IgD-negative memory B cell (primary cell): Measurements from ENCODE around the gene BARHL2. TPM values are rescaled to one million over a fixed set of nuclear protein-coding genes. Genes with fewer than 3 reads are reported as not detected.

Source experiments
- H3K27ac Mint-ChIP-seq, 3 donors: one replicate each; pipeline ENCODE4 v1.8.0; 2020 to 2022; ENCODE audit warnings: mild to moderate bottlenecking in 3 of 3, mixed read lengths in 3 of 3, moderate library complexity in 1 of 3
- H3K27me3 Mint-ChIP-seq: one replicate; pipeline ENCODE4 v1.8.0; 2021; ENCODE audit warnings: mixed read lengths
- H3K36me3 Mint-ChIP-seq: one replicate; pipeline ENCODE4 v1.8.0; 2020; ENCODE audit warnings: mild to moderate bottlenecking, mixed read lengths
- H3K4me1 Mint-ChIP-seq, 3 donors: one replicate each; pipeline ENCODE4 v1.8.0; 2020 to 2022; ENCODE audit warnings: mixed read lengths in 3 of 3, mild to moderate bottlenecking in 1 of 3
- H3K4me3 Mint-ChIP-seq, 4 donors: one replicate each; pipeline ENCODE4 v1.8.0; 2020 to 2022; ENCODE audit warnings: mild to moderate bottlenecking in 4 of 4, mixed read lengths in 4 of 4, moderate library complexity in 3 of 4
- H3K9me3 Mint-ChIP-seq, 3 donors: one replicate each; pipeline ENCODE4 v1.8.0; 2020 to 2021; ENCODE audit warnings: mixed read lengths in 3 of 3, mild to moderate bottlenecking in 1 of 3
- polyA plus RNA-seq: library from polyadenylated mRNA; unstranded; fragments of 300-500 nt; fragmentation: Illumina TruSeq; gene quantifications from one replicate; pipeline ENCODE4 v1.2.3, GENCODE V29; 2021

The BARHL2 gene
- polyA plus RNA-seq, 1 donor from 2014 or later: not detected

DNA sequence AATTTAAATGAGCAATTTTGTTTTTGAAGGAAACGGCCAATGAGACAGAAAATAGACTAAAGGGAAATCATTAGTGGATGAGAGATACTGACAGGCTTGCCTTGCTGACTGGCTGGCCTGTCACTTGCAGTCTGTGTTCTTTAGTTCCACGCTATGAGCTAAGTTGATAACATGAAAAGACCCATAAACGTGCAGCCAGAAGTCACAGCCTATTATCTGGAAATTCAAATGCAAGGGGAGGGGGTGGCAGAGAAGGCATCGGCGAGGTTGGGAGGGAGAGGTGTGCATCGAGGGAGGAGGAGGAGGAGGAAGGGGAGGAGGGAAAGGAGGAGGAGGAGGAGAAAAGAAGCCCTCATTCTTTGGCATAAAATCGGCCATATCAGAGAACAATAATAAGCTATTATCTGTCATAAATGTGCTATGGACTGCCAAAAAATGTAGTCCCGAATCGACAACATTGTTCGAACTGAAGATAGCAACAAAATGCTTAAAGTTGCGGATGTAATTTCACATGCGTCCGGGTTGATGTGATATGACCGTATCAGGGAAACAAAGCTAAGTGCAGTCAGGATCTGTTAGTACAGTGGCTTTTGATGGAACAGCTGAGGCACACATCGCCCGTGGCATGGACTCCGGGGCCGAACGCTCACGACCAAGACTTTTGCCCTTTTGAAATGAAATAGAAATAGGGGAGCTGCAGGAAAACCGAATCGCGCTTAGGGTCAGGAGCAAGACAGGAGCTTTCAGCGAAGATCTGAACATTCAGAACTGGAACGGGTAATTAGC lies 11.6 kb upstream of the BARHL2 start:
- peak overlapping the region in 3 of 4 donors; percentile 59 to 78 (median 72) for H3K4me3 Mint-ChIP-seq
- H3K36me3 Mint-ChIP-seq: no peaks in the 10 kb centered on the region
- peak overlapping the region; percentile 54 to 91 (median 71) for H3K27ac Mint-ChIP-seq
- peaks cover 4 to 11% (median 9%) of the 10 kb centered on the region in 3 donors for H3K9me3 Mint-ChIP-seq
- H3K27me3 Mint-ChIP-seq: peaks cover 79% of the 10 kb centered on the region
- peaks cover 12 to 41% (median 22%) of the 10 kb centered on the region in 3 donors for H3K4me1 Mint-ChIP-seq

DNA sequence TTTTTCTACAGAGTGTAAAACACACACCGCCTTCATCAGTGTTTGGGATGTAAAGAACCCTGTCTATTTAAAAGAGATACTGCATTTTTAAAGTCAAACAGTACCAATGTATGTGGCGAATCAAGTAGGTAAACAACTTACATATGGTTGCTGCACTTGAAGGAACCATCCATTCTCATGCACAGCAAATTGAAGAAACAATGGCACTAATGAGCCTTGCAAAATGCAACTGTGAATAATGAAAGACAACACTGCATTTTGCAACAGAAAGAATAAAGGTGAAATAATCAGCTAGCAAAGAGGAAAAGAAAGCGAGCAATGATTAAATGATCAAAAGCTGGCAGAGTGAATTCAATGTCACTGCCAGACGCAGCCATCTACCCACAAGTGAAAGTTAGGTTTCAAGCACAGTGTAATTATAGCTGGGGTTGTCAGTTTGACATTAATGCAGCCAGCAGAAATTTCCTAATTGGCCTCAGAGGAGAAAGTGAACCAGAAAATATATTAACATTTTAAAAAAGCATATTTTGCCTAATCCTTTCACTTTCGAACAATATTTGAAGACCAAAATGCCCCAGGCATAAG lies 10.9 kb upstream of the BARHL2 start:
- H3K4me3 Mint-ChIP-seq: peak overlapping the region in 3 of 4 donors; percentile 72 to 78 (median 73)
- H3K4me1 Mint-ChIP-seq: peaks cover 15 to 41% (median 25%) of the 10 kb centered on the region in 3 donors
- H3K36me3 Mint-ChIP-seq: no peaks in the 10 kb centered on the region
- H3K27ac Mint-ChIP-seq: peak overlapping the region; percentile 54 to 91 (median 71)
- peaks cover 4 to 11% (median 9%) of the 10 kb centered on the region in 3 donors for H3K9me3 Mint-ChIP-seq
- H3K27me3 Mint-ChIP-seq: peaks cover 85% of the 10 kb centered on the region

DNA sequence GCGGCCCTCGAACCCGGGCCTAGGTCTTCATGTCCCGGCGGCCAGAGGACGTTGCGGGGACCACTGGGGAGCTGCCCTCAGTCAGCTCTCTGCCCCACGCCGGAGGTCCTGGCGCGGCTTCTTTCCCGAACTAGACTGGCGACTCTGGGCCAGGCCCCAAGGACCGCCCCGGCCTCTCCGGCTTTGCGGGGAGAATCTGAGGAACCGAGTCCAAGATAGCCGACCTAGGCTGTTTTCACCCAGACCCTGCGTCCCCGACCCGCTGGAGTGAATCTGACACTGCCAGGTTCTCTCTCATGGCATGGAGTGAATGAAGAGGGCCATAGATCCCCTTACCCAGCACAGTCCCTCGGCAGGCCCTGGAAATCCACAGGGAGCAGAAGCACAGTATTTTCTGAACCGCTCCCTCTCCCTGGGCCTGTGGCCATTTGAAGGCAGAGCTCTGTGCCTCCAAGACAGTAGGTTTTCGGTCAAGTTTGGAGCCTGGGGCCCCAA lies 9.9 kb upstream of the BARHL2 start:
- H3K36me3 Mint-ChIP-seq: no peaks in the 10 kb centered on the region
- H3K4me1 Mint-ChIP-seq: peaks cover 16 to 41% (median 26%) of the 10 kb centered on the region in 3 donors
- H3K27ac Mint-ChIP-seq: peak overlapping the region; percentile 67 to 91 (median 91)
- peak overlapping the region in 2 of 4 donors; percentile 2 to 72 for H3K4me3 Mint-ChIP-seq
- H3K9me3 Mint-ChIP-seq: peaks cover 2 to 11% (median 9%) of the 10 kb centered on the region in 3 donors
- H3K27me3 Mint-ChIP-seq: peaks cover 84% of the 10 kb centered on the region

DNA sequence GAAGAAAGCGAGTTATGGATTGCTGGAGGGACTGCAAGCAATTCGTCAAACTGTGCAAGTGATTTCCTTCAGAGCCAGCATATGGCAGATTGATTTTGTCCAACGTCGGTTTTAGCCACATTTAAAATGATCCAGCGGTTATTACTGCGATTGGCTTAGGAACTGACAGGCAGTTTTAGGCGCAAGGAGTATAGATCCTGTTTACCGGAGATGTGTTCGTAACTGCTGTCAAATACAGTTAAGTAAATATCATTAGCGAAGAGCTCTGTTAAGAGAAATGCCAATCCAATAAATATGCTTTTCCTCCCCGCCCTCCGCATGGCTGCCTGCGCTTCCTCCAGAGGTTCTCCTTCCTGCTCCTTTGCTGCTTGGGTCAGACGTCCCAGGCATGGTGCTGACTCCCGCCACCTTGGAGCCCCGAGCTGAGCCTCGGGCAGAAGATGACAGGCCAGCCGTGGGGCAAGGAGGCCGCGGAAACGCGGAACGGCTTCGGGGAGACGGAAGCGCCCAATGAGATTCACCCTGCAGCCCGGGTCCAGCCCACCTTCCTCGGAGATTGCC lies 9.4 kb upstream of the BARHL2 start:
- H3K4me3 Mint-ChIP-seq: peak overlapping the region; percentile 2 to 72 (median 19)
- no peaks in the 10 kb centered on the region for H3K36me3 Mint-ChIP-seq
- H3K4me1 Mint-ChIP-seq: peaks cover 16 to 45% (median 28%) of the 10 kb centered on the region in 3 donors
- peak overlapping the region; percentile 91 to 96 (median 95) for H3K27ac Mint-ChIP-seq
- peaks cover 2 to 11% (median 9%) of the 10 kb centered on the region in 3 donors for H3K9me3 Mint-ChIP-seq
- H3K27me3 Mint-ChIP-seq: peaks cover 86% of the 10 kb centered on the region

DNA sequence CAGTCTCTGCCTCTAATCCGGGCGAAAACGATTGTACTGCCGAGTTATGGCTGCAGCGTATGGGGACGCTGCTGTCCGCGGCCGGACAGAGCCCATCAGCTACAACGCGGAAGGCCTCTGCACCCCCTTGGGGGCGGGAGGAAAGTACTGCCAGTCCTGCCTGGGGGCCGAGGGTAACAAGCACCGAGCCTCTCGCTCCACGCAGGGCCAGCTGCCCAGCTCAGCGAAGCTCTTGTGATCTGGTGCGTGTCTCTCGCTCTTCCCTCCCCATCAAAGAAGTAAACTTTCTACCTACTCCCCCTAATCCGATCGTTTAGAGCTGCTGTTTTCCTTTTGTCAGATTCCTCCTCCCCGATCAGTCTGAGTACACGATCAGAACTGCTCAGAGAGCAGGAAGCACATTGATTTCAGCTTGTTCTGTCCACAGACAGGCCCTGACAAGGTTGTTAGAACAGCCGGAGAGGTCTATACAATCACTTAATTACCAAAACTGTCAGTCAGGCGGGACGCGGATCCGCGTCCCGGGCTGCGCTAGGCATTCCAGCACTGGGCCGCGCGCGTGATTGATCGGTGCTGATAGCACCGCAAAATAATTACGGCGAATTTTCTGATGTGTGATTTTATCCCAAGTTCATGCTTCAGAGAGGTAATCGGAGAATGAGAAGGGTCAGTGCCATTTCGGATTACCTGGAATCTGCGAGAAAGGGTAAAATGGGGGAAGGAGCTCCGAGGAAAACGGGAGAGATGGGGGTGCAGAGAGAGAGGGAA lies 8.7 kb upstream of the BARHL2 start:
- Mint-ChIP-seq H3K27ac (peak overlapping the region; percentile 91 to 96 (median 95)), H3K4me3 (peak overlapping the region; percentile 25 to 84 (median 51)), H3K9me3 (peaks cover 2 to 13% (median 10%) of the 10 kb centered on the region in 3 donors), H3K4me1 (peaks cover 16 to 49% (median 33%) of the 10 kb centered on the region in 3 donors), H3K36me3 (no peaks in the 10 kb centered on the region), H3K27me3 (peaks cover 85% of the 10 kb centered on the region)

DNA sequence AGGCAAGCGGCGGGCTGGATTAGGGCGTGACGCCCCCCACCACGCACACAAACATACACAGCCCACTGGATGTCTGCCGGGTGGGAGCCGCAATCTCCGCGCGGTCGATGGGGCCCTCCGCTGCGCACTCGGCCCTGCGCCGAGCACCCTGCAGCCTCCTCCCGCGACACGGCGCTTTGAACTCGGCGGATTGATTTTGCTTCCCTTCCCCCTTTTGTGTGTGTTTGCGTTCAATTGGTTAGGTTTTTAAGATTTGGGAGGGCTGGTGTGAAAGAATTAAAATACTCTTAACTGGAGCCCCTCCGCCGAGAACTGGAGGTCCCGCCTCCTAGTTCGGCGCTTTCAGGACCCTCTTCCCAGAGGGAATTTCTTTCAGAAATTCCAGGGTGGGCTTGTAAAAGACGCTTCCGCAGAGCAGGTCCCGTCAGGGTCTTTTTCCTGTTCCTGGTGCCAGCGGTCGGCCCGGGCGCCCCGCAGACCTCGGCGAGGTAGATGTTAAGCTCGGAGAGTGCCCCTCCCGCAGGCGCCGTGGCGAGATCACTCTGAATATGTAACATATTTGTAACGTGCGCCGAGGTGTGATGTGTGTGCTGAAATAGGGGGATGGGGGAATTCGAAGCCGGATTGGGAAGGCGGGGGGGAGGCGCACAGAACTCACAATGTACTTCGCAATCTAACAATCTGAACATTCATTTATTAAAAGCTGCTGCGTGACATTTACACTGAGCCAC lies 8.0 kb upstream of the BARHL2 start:
- Mint-ChIP-seq H3K9me3 (peaks cover 2 to 14% (median 13%) of the 10 kb centered on the region in 3 donors), H3K27ac (peak overlapping the region; percentile 91 to 96 (median 95)), H3K27me3 (peaks cover 86% of the 10 kb centered on the region), H3K4me1 (peaks cover 15 to 48% (median 27%) of the 10 kb centered on the region in 3 donors), H3K36me3 (no peaks in the 10 kb centered on the region), H3K4me3 (peak overlapping the region in 3 of 4 donors; percentile 3 to 72 (median 43))

DNA sequence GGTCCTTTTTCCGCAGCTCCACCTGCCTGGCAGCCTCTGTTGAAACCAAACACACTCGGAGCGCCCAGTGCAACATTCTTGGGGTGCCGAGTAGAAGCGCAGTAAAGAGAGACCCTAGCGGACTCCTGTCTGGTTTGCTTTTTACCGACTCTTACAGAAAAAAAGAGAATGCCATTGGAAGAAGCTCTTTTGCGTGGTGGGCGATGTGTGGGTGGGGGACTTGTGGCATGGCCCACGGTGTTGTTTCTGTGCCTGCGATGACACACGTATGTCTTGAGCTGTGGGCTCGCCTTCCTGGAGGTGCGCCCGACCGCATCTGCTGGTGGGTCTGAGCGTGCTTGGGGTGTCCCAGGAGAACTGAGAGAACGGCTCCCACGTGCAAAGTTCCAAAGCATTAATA lies 7.3 kb upstream of the BARHL2 start:
- peak overlapping the region; percentile 82 to 91 (median 87) for H3K27ac Mint-ChIP-seq
- H3K36me3 Mint-ChIP-seq: no peaks in the 10 kb centered on the region
- H3K4me3 Mint-ChIP-seq: peak overlapping the region in 2 of 4 donors; percentile 72 to 80
- H3K4me1 Mint-ChIP-seq: peaks cover 13 to 42% (median 22%) of the 10 kb centered on the region in 3 donors
- peaks cover 2 to 14% (median 13%) of the 10 kb centered on the region in 3 donors for H3K9me3 Mint-ChIP-seq
- peaks cover 84% of the 10 kb centered on the region for H3K27me3 Mint-ChIP-seq

DNA sequence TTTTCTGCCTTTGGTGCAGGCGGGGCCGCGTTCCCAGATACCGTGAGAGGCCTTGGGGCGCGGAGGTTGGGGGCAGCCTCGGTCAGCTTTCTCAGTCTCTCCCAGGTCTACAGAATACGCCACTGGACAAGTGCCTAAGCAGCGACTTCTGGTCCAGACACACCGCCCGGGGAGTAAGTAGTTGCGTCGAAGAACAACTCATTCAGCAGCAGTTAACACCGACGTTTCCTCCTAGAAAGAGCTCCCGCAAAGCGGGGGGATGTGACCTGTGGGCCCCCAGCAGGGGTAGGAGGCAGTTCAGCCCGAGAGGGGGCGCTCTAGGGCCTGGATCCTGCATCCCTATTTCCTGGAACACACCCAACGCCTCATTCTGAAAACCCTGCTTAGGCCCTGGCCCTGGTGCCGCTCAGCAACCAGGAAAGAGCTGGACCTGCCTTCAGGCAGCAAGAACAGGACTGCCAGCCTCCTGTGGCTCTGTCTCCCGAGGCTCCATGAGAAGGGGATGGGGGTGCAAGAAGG lies 6.5 kb upstream of the BARHL2 start:
- Mint-ChIP-seq H3K9me3 (peaks cover 2 to 19% (median 16%) of the 10 kb centered on the region in 3 donors), H3K27ac (peak overlapping the region; percentile 46 to 91 (median 87)), H3K36me3 (no peaks in the 10 kb centered on the region), H3K27me3 (peaks cover 86% of the 10 kb centered on the region), H3K4me1 (peaks cover 13 to 42% (median 23%) of the 10 kb centered on the region in 3 donors), H3K4me3 (peak overlapping the region; percentile 51 to 77 (median 60))

DNA sequence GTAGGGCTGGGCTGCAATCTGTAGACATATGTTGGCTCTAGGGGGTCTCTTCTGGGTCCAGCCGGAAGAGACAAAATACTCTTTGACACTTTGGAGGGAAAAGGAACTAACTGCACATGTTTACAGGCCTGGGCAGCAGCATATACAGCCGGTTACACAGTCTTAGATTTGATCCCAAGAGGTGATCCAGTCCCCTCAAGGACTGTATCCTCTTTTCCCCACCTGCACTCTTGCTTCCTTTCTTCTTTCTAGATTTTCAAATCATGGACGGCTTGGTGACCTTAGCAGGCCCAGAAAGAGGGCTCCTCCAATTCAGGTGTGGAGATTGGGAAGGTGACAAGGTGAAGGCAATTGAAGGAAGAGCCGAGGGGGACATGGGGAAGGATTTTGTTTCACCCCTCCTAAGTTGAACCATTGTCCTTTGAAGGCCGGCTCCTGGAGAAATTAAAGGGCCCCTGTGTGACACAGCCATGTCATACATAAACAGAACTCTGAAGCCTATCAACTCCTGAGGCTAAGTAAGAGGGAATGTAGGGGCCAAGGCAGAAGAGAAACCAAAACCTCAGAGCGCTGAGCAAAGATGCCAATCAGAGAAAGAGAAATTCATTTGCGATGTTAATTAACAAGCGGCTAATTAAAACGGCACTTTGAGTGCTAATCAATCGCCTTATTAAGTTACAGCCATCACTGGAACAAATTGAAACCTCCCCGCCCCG lies 5.9 kb upstream of the BARHL2 start:
- peaks cover 0 to 21% (median 14%) of the 10 kb centered on the region in 3 donors for H3K9me3 Mint-ChIP-seq
- H3K36me3 Mint-ChIP-seq: no peaks in the 10 kb centered on the region
- peak overlapping the region; percentile 55 to 85 (median 71) for H3K4me3 Mint-ChIP-seq
- peaks cover 84% of the 10 kb centered on the region for H3K27me3 Mint-ChIP-seq
- peak overlapping the region in 2 of 3 donors; percentile 53 to 88 for H3K27ac Mint-ChIP-seq
- H3K4me1 Mint-ChIP-seq: peaks cover 9 to 36% (median 19%) of the 10 kb centered on the region in 3 donors

DNA sequence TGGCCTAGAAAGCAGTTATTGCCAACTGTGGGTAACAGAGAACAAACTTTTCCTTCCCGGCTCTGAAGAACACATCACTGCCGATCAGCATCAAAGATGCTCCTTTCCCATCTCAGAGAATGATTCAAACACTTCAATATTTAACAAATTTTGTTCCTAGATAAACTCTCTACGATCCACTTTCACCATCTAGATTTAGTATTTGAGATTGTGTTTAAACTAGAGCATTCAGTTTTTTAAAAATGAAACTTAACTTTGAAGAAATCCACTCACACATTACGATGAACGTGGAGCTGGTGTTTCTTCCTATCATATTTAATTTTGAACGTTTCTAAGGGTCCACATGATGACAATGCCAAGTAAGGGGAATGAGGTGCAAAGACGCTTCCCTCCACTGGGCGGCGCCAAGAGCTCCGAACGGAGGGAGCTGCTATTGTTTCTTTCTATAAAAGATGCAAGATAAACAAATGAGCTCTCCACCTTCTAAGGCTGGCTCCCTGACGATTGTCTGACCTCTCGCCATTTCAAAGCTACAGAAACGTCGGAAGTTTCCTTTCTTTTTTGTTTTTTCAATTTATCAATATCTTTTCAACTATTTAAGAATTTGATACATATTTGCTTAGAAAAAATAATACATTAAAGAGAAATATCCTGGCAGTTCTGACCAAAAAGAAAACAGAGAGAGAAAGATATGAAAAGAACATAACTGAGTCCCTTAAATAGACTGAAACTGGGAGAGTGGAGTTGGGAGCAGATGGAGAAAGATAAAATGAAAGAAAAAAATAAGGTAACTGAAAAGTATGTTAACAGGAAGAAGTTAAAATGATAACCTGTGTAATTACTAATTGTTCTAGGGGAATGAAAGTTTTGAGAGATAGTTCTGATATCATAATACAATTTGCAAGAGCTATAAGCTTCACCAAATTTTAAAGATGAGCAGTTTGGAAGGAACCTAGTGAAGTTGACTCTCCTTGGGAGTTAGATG lies 4.4 kb upstream of the BARHL2 start:
- Mint-ChIP-seq H3K36me3 (no peaks in the 10 kb centered on the region), H3K4me1 (peaks cover 7 to 33% (median 17%) of the 10 kb centered on the region in 3 donors), H3K27me3 (peaks cover 77% of the 10 kb centered on the region), H3K27ac (peak overlapping the region; percentile 55 to 88 (median 73)), H3K9me3 (peaks cover 0 to 24% (median 12%) of the 10 kb centered on the region in 3 donors), H3K4me3 (peak overlapping the region in 2 of 4 donors; percentile 39 to 55)

DNA sequence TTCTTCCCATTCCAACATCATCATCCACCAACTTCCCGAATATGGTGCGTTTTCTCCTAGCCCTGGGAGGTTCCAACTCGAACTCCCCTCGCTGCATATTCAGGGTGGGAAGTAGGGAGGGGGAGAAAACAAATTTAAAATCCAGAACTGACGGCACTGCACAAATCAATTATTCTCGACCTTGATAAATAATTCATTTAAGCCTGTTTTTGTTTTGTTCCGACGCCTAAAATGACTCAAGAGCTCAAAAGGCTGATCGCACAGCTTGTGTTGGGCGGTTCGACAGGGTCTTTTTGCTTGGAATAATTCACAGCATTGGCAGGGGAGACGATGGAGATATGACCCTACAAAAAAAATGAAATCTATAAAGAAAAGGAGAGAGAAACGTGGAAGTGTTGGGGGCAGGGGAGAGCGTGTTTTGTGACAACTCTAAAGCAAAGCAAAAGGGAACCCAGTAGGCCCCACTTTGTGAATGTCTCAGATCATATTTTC lies 3.1 kb upstream of the BARHL2 start:
- Mint-ChIP-seq H3K27me3 (peaks cover 75% of the 10 kb centered on the region), H3K4me1 (peaks cover 5 to 23% (median 15%) of the 10 kb centered on the region in 3 donors), H3K27ac (peak overlapping the region; percentile 53 to 88 (median 82)), H3K9me3 (peaks cover 0 to 21% (median 7%) of the 10 kb centered on the region in 3 donors), H3K36me3 (no peaks in the 10 kb centered on the region), H3K4me3 (peak overlapping the region in 3 of 4 donors; percentile 44 to 74 (median 56))
